Tibial nerve (tissue), 4 donors: ENCODE results near the gene ALAS1.

Source experiments
- EP300 ChIP-seq, 2 donors: sonication (generic); formaldehyde crosslinking; IDR thresholded peaks; one replicate each; pipeline ENCODE4 v1.6.1; 2017; ENCODE audit warnings: antibody characterized with exemption in 2 of 2, mild to moderate bottlenecking in 1 of 2
- POLR2A ChIP-seq, 2 donors: fragments of 450-650 bp; IDR thresholded peaks; one replicate each; pipeline ENCODE4 v1.6.1; 2017; ENCODE audit warnings: antibody characterized with exemption in 2 of 2, mild to moderate bottlenecking in 2 of 2, moderate library complexity in 2 of 2
- TF ChIP-seq, protein P1 (sequence below), 5 experiments: fragments of 200-600 bp in 3 of 5; fragments of 450-650 bp in 2 of 5; sonication (generic) in 3 of 5; IDR thresholded peaks; one replicate each; pipeline ENCODE4 v1.5.1; 2016 to 2019; ENCODE audit warnings: antibody characterized with exemption in 5 of 5, mild to moderate bottlenecking in 3 of 5, moderate library complexity in 2 of 5

GRCh38 chr3:52173101-52173500, 24.9 kb upstream of the ALAS1 start:
- TF ChIP-seq, protein P1, sequence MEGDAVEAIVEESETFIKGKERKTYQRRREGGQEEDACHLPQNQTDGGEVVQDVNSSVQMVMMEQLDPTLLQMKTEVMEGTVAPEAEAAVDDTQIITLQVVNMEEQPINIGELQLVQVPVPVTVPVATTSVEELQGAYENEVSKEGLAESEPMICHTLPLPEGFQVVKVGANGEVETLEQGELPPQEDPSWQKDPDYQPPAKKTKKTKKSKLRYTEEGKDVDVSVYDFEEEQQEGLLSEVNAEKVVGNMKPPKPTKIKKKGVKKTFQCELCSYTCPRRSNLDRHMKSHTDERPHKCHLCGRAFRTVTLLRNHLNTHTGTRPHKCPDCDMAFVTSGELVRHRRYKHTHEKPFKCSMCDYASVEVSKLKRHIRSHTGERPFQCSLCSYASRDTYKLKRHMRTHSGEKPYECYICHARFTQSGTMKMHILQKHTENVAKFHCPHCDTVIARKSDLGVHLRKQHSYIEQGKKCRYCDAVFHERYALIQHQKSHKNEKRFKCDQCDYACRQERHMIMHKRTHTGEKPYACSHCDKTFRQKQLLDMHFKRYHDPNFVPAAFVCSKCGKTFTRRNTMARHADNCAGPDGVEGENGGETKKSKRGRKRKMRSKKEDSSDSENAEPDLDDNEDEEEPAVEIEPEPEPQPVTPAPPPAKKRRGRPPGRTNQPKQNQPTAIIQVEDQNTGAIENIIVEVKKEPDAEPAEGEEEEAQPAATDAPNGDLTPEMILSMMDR (IDR thresholded peaks at IDR 0.05) = no peak
- TF ChIP-seq EP300 (IDR thresholded peaks at IDR 0.05) (no peak), POLR2A (IDR thresholded peaks at IDR 0.05) (no peak)
